HepG2 (cell line): Measurements from ENCODE around the gene MIA3. TPM values are rescaled to one million over a fixed set of nuclear protein-coding genes. Genes with fewer than 3 reads are reported as not detected.

ENCODE experiments used
- ARID2 ChIP-seq: sonication (generic); formaldehyde crosslinking; IDR thresholded peaks from 2 replicates; pipeline ENCODE4 v1.8.1; 2022; ENCODE audit warnings: mild to moderate bottlenecking, missing genetic modification reagents, borderline replicate concordance
- ATAD3A ChIP-seq: sonication (generic); formaldehyde crosslinking; IDR thresholded peaks from 2 replicates; pipeline ENCODE4 v1.4.0; 2020; ENCODE audit warnings: missing genetic modification reagents
- ATF1 ChIP-seq: IDR thresholded peaks from 2 replicates; pipeline ENCODE4 v1.6.1; 2016; ENCODE audit warnings: mild to moderate bottlenecking, control low read depth
- BCL6 ChIP-seq: IDR thresholded peaks from 2 replicates; pipeline ENCODE4 v1.6.1; 2016; ENCODE audit warnings: missing genetic modification reagents, missing compliant biosample characterization
- CENPBD1 ChIP-seq: sonication (generic); formaldehyde crosslinking; IDR thresholded peaks from 2 replicates; pipeline ENCODE4 v1.8.0; 2022; ENCODE audit warnings: missing genetic modification reagents, low read depth, mild to moderate bottlenecking, borderline replicate concordance
- CHCHD3 ChIP-seq: sonication (generic); formaldehyde crosslinking; IDR thresholded peaks from 2 replicates; pipeline ENCODE4 v1.8.0; 2022; ENCODE audit warnings: mild to moderate bottlenecking, missing genetic modification reagents, moderate library complexity
- EP300 ChIP-seq, 3 experiments: sonication (generic) in 1 of 3; formaldehyde crosslinking in 1 of 3; IDR thresholded peaks; 2 replicates each; pipeline versions ENCODE4 v1.5.1 to v1.6.1; 2011 to 2020; ENCODE audit warnings: low read depth in 2 of 3, low read length in 2 of 3, borderline replicate concordance in 1 of 3, improper control_type of control experiment in 1 of 3, mild to moderate bottlenecking in 1 of 3, missing genetic modification reagents in 1 of 3, moderate library complexity in 1 of 3
- HIVEP1 ChIP-seq: sonication (generic); formaldehyde crosslinking; IDR thresholded peaks from 2 replicates; pipeline ENCODE4 v1.4.0; 2020; ENCODE audit warnings: mild to moderate bottlenecking, missing genetic modification reagents
- HNRNPLL ChIP-seq: fragments of 200-400 bp; formaldehyde crosslinking; IDR thresholded peaks from 2 replicates; pipeline ENCODE4 v1.6.1; 2017; ENCODE audit warnings: mild to moderate bottlenecking, low read depth, low read length; ENCODE audit not compliant: poor library complexity, severe bottlenecking
- KDM3A ChIP-seq: IDR thresholded peaks from 2 replicates; pipeline ENCODE4 v1.6.1; 2018; ENCODE audit warnings: low read depth, missing compliant biosample characterization
- NR2C2 ChIP-seq: sonication (generic); formaldehyde crosslinking; IDR thresholded peaks from 2 replicates; pipeline ENCODE4 v1.4.0; 2020; ENCODE audit warnings: missing genetic modification reagents, mild to moderate bottlenecking, moderate library complexity, borderline replicate concordance
- PHF8 ChIP-seq: sonication (generic); formaldehyde crosslinking; IDR thresholded peaks from 2 replicates; pipeline ENCODE4 v1.5.0; 2020; ENCODE audit warnings: missing genetic modification reagents
- ZBTB42 ChIP-seq: sonication (generic); formaldehyde crosslinking; IDR thresholded peaks from 2 replicates; pipeline ENCODE4 v1.5.0; 2020; ENCODE audit warnings: mild to moderate bottlenecking, missing genetic modification reagents
- ZBTB7B ChIP-seq: sonication (generic); formaldehyde crosslinking; IDR thresholded peaks from 2 replicates; pipeline ENCODE4 v1.4.0; 2020; ENCODE audit warnings: missing genetic modification reagents
- ZFP91 ChIP-seq: sonication (generic); formaldehyde crosslinking; IDR thresholded peaks from 2 replicates; pipeline ENCODE4 v1.9.0; 2022; ENCODE audit warnings: missing genetic modification reagents, mild to moderate bottlenecking, borderline replicate concordance
- ZMAT3 ChIP-seq: sonication (generic); formaldehyde crosslinking; conservative IDR thresholded peaks from 2 replicates; pipeline ENCODE4 v1.7.0; 2021; ENCODE audit warnings: missing genetic modification reagents
- ZNF207 ChIP-seq: fragments of 450-650 bp; IDR thresholded peaks from 2 replicates; pipeline ENCODE4 v1.6.1; 2016; ENCODE audit warnings: antibody characterized with exemption, borderline replicate concordance
- ZNF275 ChIP-seq: sonication (generic); formaldehyde crosslinking; IDR thresholded peaks from 2 replicates; pipeline ENCODE4 v1.8.0; 2022; ENCODE audit warnings: missing genetic modification reagents, mild to moderate bottlenecking, inconsistent platforms, borderline replicate concordance
- ZNF3 ChIP-seq: IDR thresholded peaks from 2 replicates; pipeline ENCODE4 v1.7.0; 2017; ENCODE audit warnings: inconsistent platforms
- ZNF30 ChIP-seq: sonication (generic); formaldehyde crosslinking; IDR thresholded peaks from 2 replicates; pipeline ENCODE4 v1.5.0; 2020; ENCODE audit warnings: mild to moderate bottlenecking, missing genetic modification reagents
- ZNF556 ChIP-seq: sonication (generic); formaldehyde crosslinking; IDR thresholded peaks from 2 replicates; pipeline ENCODE4 v1.4.0; 2020; ENCODE audit warnings: mild to moderate bottlenecking, missing genetic modification reagents, borderline replicate concordance
- ZNF816 ChIP-seq: sonication (generic); formaldehyde crosslinking; IDR thresholded peaks from 2 replicates; pipeline ENCODE4 v1.8.0; 2022; ENCODE audit warnings: missing genetic modification reagents, mild to moderate bottlenecking, borderline replicate concordance
- polyA plus RNA-seq, 8 experiments: library from polyadenylated mRNA; depleted of rRNA in 3 of 8; stranded (reverse) in 7 of 8; unstranded in 1 of 8; fragments of >200 nt; fragmentation: Illumina TruSeq in 4 of 8; extraction: Trizol in 4 of 8; gene quantifications; 2 replicates each; pipeline versions ENCODE4 v1.2.1 to v1.2.3, GENCODE V29; 2011 to 2016; ENCODE audit warnings: low read depth in 4 of 8, missing spikeins in 1 of 8, mixed read lengths in 1 of 8; ENCODE audit not compliant: insufficient read depth in 1 of 8
- total RNA-seq, 5 experiments: library from RNA; depleted of rRNA; stranded (reverse); fragments of >200 nt; fragmentation: Illumina TruSeq; extraction: Trizol; gene quantifications; 2 replicates each; pipeline ENCODE4 v1.2.3, GENCODE V29; 2016; ENCODE audit warnings: low read depth in 1 of 5
- TF ChIP-seq, protein P1 (sequence below): sonication (generic); formaldehyde crosslinking; IDR thresholded peaks from 2 replicates; pipeline ENCODE4 v1.4.0; 2020; ENCODE audit warnings: missing genetic modification reagents, borderline replicate concordance

The MIA3 gene
- total and polyA plus RNA-seq, 2 of the 13 experiments (the other 11 are each of a cell fraction or from before 2014, with no cell fraction given), result 45.6 to 48.7 TPM

GRCh38 chr1:222589462-222590302 is 28.2 kb upstream of the MIA3 start, which contains the start of gene TAF1A (continued):
- TF ChIP-seq EP300 (IDR thresholded peaks at IDR 0.05; ENCODE audit: low read depth in 2 of 2, low read length in 2 of 2), result 0 out of 4 replicates have a peak, but pooled peaks of 1 of the 2 experiments have one; percentile 12
- no peak for TF ChIP-seq EP300 (CRISPR knock-in tag; IDR thresholded peaks at IDR 0.05; ENCODE audit: borderline replicate concordance)
- TF ChIP-seq ATF1 (CRISPR knock-in tag), result peak; percentile 61; the same call in 1 of the 2 replicates
- TF ChIP-seq NR2C2, result peak; percentile 99
- TF ChIP-seq ZMAT3 (CRISPR knock-in tag), result 0 out of 2 replicates have a peak, but pooled peaks have one; percentile 57
- TF ChIP-seq ARID2, result no peak
- TF ChIP-seq ZBTB42 (CRISPR knock-in tag), result 0 out of 2 replicates have a peak, but pooled peaks have one; percentile 33
- TF ChIP-seq CENPBD1 (CRISPR knock-in tag), result no peak
- no peak for TF ChIP-seq ZNF556
- TF ChIP-seq ZNF207, result no peak
- TF ChIP-seq HNRNPLL, result peak; percentile 36
- TF ChIP-seq KDM3A (CRISPR knock-in tag), result no peak; the same call in 1 of the 2 replicates
- no peak for TF ChIP-seq CHCHD3 (CRISPR knock-in tag)
- TF ChIP-seq ZFP91 (CRISPR knock-in tag), result peak; percentile 64; the same call in 1 of the 2 replicates
- no peak for TF ChIP-seq ATAD3A
- no peak for TF ChIP-seq ZNF30 (CRISPR knock-in tag)
- TF ChIP-seq PHF8, result peak; percentile 85
- no peak for TF ChIP-seq BCL6 (CRISPR knock-in tag)
- no peak for TF ChIP-seq ZBTB7B (CRISPR knock-in tag)
- no peak for TF ChIP-seq ZNF275
- no peak for TF ChIP-seq ZNF3 (CRISPR knock-in tag)
- TF ChIP-seq, protein P1, sequence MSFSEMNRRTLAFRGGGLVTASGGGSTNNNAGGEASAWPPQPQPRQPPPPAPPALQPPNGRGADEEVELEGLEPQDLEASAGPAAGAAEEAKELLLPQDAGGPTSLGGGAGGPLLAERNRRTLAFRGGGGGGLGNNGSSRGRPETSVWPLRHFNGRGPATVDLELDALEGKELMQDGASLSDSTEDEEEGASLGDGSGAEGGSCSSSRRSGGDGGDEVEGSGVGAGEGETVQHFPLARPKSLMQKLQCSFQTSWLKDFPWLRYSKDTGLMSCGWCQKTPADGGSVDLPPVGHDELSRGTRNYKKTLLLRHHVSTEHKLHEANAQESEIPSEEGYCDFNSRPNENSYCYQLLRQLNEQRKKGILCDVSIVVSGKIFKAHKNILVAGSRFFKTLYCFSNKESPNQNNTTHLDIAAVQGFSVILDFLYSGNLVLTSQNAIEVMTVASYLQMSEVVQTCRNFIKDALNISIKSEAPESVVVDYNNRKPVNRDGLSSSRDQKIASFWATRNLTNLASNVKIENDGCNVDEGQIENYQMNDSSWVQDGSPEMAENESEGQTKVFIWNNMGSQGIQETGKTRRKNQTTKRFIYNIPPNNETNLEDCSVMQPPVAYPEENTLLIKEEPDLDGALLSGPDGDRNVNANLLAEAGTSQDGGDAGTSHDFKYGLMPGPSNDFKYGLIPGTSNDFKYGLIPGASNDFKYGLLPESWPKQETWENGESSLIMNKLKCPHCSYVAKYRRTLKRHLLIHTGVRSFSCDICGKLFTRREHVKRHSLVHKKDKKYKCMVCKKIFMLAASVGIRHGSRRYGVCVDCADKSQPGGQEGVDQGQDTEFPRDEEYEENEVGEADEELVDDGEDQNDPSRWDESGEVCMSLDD (CRISPR knock-in tag), result peak; percentile 59; the same call in 1 of the 2 replicates
- TF ChIP-seq HIVEP1 (CRISPR knock-in tag), result 0 out of 2 replicates have a peak, but pooled peaks have one; percentile 28
- TF ChIP-seq ZNF816 (CRISPR knock-in tag), result no peak
